Stimulated activated CD8-positive, alpha-beta memory T cell treated with anti-CD3 and anti-CD28 coated beads, Interleukin-7, amount 100 ng/mL, for 1 hour (primary cell): ENCODE data around the gene SLC25A45.
"Not testable (repeated sequence)": the region's sequence is repeated elsewhere in the genome, so short reads cannot be mapped to it uniquely, and the experiment has no call there.

ENCODE experiments used
- DNase-seq, 2 donors: peaks; one replicate each; pipeline ENCODE4 v3.0.0-alpha.2; 2020; ENCODE audit warnings: low read depth in 2 of 2

SLC25A45 gene

GRCh38 chr11:65362966-65363365, 19.5 kb downstream of the SLC25A45 start:
- DNase-seq, result no peak

DNA sequence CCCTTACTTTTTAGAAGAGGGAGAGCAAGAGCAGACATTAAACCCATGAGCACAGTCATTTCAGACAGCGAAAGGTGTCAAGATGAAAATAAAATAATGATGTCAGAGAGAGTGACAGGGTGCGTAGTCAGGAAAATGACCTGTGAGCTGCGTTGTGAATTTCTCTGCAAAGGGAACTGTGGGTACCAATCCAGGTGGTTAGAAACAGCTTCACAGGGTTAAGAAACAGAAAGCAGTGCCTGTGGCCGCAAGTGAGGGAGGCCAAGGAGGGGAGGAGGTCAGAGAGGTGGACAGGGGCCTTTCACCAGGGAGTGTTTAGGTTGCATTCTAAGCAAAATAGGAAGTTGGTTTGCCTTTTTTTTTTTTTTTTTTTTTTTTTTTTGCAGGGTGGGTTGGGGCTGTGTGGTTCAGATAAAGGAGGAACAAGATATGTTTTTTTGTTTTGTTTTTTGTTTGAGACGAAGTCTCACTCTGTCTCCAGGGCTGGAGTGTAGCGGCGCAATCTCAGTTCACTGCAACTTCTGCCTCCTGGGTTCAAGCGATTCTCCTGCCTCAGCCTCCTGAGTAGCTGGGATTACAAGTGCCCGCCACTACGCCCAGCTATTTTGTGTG, 20.0 kb downstream of the SLC25A45 start:
- no peak for DNase-seq

GRCh38 chr11:65357856-65358356, 24.5 kb downstream of the SLC25A45 start:
- no peak for DNase-seq

- DNase-seq, result no peak
Observed at GRCh38 chr11:65356394-65356972, 26.0 kb downstream of the SLC25A45 start.

- no peak for DNase-seq
Observed at GRCh38 chr11:65355776-65356393, 26.6 kb downstream of the SLC25A45 start.

- peak; percentile 14 to 31 for DNase-seq
Observed at GRCh38 chr11:65355013-65355775, 27.3 kb downstream of the SLC25A45 start.

DNA sequence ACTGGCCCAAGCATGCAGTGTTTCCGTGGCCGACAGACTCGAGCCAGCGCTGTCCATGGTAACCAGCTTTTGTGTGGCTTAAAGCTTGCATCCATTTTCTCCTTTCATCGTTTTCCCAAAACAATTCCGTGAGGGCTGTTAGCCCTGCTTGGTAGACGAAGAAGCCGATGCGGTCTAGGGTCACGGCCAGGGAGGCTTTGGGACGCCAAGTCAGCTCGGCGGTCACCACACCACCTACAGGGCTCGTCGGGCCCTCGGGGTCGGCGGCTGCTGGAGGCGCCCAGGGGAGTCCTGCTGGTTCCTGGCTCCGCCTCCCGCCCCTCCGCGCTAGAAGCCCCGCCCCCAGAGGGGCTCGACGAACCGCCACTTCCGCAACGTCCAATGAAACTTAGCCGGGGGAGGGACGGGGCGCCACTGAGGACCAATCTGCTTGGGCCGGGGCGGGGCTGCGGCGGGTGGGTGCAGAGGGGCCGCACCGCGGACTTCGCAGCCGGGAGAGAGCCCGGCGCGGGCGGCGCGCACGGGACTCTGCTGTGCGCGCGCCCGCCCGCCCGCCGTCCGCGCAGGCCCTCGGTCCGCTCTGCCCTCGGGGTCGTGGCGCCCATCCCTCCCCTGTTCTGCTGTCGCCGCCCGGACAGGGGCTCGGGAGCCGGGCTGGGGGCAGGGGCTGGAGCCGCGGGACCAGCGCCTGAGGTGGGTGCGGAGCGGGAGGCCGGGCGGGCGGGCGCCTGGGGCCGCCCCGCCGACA, 28.0 kb downstream of the SLC25A45 start, which contains the start of gene TIGD3:
TIGD3 (plus strand) TSS at position 487 of the 748 bp plus-strand sequence. CDS start 1,058 bp downstream, outside the sequence.
- peak; percentile 93 to 96 for DNase-seq

DNA sequence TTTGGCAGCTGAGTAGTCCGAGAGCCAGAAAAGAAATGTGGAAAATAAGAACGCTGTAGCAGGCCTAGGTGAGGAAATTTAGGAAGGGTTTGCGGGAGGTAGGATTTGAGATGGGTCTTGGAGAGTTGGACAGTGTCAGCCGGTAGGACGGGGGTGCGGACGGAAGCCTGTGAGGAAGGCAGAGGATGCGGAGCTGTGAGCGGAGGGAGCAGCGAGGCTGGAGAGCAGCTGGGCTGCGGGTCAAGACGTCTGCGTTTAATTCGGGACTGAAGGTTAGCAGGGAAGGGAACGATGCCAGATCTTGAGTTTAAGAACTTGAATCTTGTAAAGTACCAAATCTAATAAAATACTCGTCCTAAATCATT, 28.6 kb downstream of the SLC25A45 start:
- no peak for DNase-seq

DNA sequence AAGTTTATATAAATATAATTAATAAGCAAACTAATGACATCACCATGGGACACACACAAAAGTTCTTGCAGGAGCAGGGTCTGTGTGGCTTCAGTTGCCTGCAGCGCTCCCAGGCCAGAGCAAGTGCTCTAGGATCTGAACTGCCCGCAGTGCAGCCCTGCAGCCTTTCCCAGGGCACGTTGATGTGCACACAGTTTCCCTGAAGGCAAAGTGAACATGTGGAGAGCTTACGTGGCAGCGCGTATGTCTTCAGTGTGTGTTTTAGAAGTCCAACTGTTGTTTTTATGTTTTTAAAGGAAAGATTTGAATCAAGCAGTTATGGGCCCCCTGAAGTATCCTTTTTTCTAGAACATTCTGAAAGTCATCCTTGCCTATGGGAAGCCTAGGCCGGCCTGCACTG, 29.1 kb downstream of the SLC25A45 start:
- no peak for DNase-seq

DNA sequence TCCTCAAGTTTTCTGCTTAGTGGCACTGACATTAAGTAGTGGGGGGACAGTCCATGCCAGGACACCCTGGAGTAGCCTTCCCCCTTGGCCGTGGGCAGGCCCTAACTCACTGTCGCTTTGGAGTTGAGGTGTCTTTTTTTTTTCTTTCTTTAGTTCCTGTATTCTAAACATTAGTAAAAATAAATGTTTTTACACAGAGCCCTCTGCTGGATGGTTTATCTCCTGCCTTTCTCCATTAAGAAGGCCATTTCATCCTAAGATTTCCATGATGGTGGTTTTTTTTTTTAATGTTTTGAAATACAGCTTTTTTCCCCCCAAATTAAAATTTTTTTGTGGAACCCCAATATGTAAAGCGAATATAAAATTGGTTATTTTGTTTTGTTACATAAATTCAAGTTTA, 29.7 kb downstream of the SLC25A45 start:
- no peak for DNase-seq

- DNase-seq, result no peak
Observed at GRCh38 chr11:65351511-65351910, 30.9 kb downstream of the SLC25A45 start.

GRCh38 chr11:65341856-65342255, 40.6 kb downstream of the SLC25A45 start:
- no peak for DNase-seq

GRCh38 chr11:65340226-65340625, 42.2 kb downstream of the SLC25A45 start:
- DNase-seq, result no peak

- DNase-seq, result no peak
Observed at GRCh38 chr11:65338676-65339075, 43.8 kb downstream of the SLC25A45 start.

GRCh38 chr11:65334696-65335295, 47.6 kb downstream of the SLC25A45 start:
- DNase-seq, result no peak

GRCh38 chr11:65332591-65332990, 49.9 kb downstream of the SLC25A45 start:
- DNase-seq, result not testable (repeated sequence)

- DNase-seq, result no peak
Observed at GRCh38 chr11:65330544-65330943, 51.9 kb downstream of the SLC25A45 start.

- peak; percentile 36 to 77 for DNase-seq
Observed at GRCh38 chr11:65329944-65330403, 52.5 kb downstream of the SLC25A45 start.

DNA sequence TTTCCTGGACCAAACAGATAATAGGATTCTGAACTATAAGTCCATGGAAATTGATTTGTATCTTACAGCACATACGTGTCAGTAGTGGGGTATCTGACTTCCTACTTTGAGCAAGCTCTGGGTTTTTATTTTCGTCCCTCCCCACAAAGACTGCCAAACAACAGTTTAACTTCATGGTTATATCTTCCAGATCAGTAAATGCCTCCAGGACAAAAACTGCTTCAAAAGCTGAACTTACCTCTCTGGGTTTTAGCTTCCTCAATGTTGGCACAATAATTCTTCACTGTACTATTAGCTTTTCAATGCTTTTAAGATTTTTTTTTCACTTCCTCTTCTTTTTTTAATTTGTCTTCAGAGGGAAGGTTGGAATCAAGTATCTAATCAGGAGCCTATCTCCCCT, 53.0 kb downstream of the SLC25A45 start:
- no peak for DNase-seq

DNA sequence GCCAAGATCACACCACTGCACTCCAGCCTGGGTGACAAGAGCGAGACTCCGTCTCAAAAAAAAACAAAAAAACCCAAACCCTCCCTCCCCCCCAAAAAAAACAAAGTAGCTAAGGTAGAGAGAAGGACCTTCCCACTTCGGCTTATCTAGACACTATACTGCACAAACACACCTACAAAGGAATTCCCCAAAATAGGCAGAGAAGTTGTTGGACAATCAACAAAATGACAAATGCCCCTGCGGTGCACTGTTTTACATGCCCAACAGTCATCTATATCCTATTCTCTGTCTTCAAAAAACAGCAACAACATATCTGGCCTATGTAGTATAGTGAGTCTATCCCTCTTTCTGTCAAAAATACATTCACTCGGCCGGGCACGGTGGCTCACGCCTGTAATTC, 55.4 kb downstream of the SLC25A45 start:
- no peak for DNase-seq

- no peak for DNase-seq
Observed at GRCh38 chr11:65325435-65325834, 57.0 kb downstream of the SLC25A45 start.
